GM23338 (cell line): ENCODE measurements around the gene NEUROG3. TPM values are rescaled to one million over a fixed set of nuclear protein-coding genes. Genes with fewer than 3 reads are reported as not detected.

Experiments used
- ATAC-seq: fragments of 200-7000 bp; cut with Tn5 transposase; 3 replicates; pipeline ENCODE4 v1.9.1; 2020
- DNase-seq: peaks from one replicate; pipeline ENCODE4 v3.0.0-alpha.2; 2015; ENCODE audit warnings: low spot score
- H2AFZ ChIP-seq: fragments of 200-600 bp; sonication (generic); 2 replicates; pipeline ENCODE4 v1.8.0; 2016; ENCODE audit warnings: antibody characterized with exemption, mild to moderate bottlenecking, moderate library complexity
- H3F3A ChIP-seq: fragments of 200-600 bp; sonication (generic); replicated peaks from 2 replicates; pipeline ENCODE4 v1.8.0; 2017; ENCODE audit warnings: antibody characterized with exemption, mixed run types, low read depth
- H3K27ac ChIP-seq: fragments of 200-600 bp; sonication (generic); 2 replicates; pipeline ENCODE4 v1.6.1; 2016; ENCODE audit warnings: low read depth
- H3K27me3 ChIP-seq: fragments of 200-600 bp; sonication (generic); 2 replicates; pipeline ENCODE4 v1.8.0; 2016; ENCODE audit warnings: mild to moderate bottlenecking, mixed run types, moderate library complexity; ENCODE audit not compliant: insufficient read depth
- H3K36me3 ChIP-seq: fragments of 200-600 bp; sonication (generic); 2 replicates; pipeline ENCODE4 v1.8.0; 2016; ENCODE audit warnings: mild to moderate bottlenecking; ENCODE audit not compliant: insufficient read depth
- H3K4me1 ChIP-seq: fragments of 200-600 bp; sonication (generic); 2 replicates; pipeline ENCODE4 v1.8.0; 2016; ENCODE audit warnings: mild to moderate bottlenecking, moderate library complexity; ENCODE audit not compliant: insufficient read depth
- H3K4me2 ChIP-seq: fragments of 200-600 bp; sonication (generic); 2 replicates; pipeline ENCODE4 v1.7.1; 2017; ENCODE audit warnings: mixed run types
- H3K4me3 ChIP-seq: fragments of 200-600 bp; sonication (generic); 2 replicates; pipeline ENCODE4 v1.6.1; 2016; ENCODE audit warnings: mixed run types
- H3K79me2 ChIP-seq: fragments of 200-600 bp; sonication (generic); replicated peaks from 2 replicates; pipeline ENCODE4 v1.8.0; 2017; ENCODE audit warnings: mild to moderate bottlenecking; ENCODE audit not compliant: insufficient read depth
- H3K9me2 ChIP-seq: fragments of 200-600 bp; sonication (generic); 2 replicates; pipeline ENCODE4 v1.8.0; 2017; ENCODE audit not compliant: insufficient read depth
- H4K20me1 ChIP-seq: fragments of 200-600 bp; sonication (generic); replicated peaks from 2 replicates; pipeline ENCODE4 v1.8.0; 2017; ENCODE audit warnings: mild to moderate bottlenecking; ENCODE audit not compliant: insufficient read depth
- H3K27ac Mint-ChIP-seq: 2 replicates; pipeline ENCODE4 v1.8.0; 2020; ENCODE audit warnings: inconsistent platforms, mild to moderate bottlenecking, moderate library complexity, mixed read lengths
- H3K27me3 Mint-ChIP-seq: 3 replicates; pipeline ENCODE4 v1.8.0; 2022; ENCODE audit warnings: low read depth, mild to moderate bottlenecking, moderate library complexity, mixed read lengths, inconsistent platforms; ENCODE audit not compliant: insufficient read depth, poor library complexity
- H3K36me3 Mint-ChIP-seq: 3 replicates; pipeline ENCODE4 v1.8.0; 2021; ENCODE audit warnings: low read depth, mild to moderate bottlenecking, inconsistent platforms, moderate library complexity, mixed read lengths
- H3K4me1 Mint-ChIP-seq: 3 replicates; pipeline ENCODE4 v1.8.0; 2020; ENCODE audit warnings: mild to moderate bottlenecking, inconsistent platforms, mixed read lengths
- H3K4me3 Mint-ChIP-seq: 3 replicates; pipeline ENCODE4 v1.8.0; 2021; ENCODE audit warnings: moderate library complexity, mild to moderate bottlenecking, inconsistent platforms, mixed read lengths
- H3K9me3 Mint-ChIP-seq: 3 replicates; pipeline ENCODE4 v1.8.0; 2020; ENCODE audit warnings: moderate library complexity, mild to moderate bottlenecking, inconsistent platforms, mixed read lengths
- CREB1 ChIP-seq: fragments of 250-450 bp; sonication (Bioruptor Pico); IDR thresholded peaks from 2 replicates; pipeline ENCODE4 v1.5.0; 2020; ENCODE audit warnings: low read depth, mild to moderate bottlenecking, moderate library complexity
- ETS1 ChIP-seq: IDR thresholded peaks from 2 replicates; pipeline ENCODE4 v1.6.1; 2016; ENCODE audit warnings: antibody characterized with exemption
- EZH2 ChIP-seq: fragments of 200-600 bp; sonication (generic); IDR thresholded peaks from one replicate; pipeline ENCODE4 v1.8.0; 2017; ENCODE audit warnings: antibody characterized with exemption, mild to moderate bottlenecking, low read depth; ENCODE audit not compliant: unreplicated experiment
- EZH2phosphoT487 ChIP-seq: fragments of 200-600 bp; sonication (generic); IDR thresholded peaks from one replicate; pipeline ENCODE4 v1.8.1; 2018; ENCODE audit warnings: antibody characterized with exemption; ENCODE audit not compliant: unreplicated experiment
- JUNB ChIP-seq: IDR thresholded peaks from one replicate; pipeline ENCODE4 v1.6.1; 2016; ENCODE audit warnings: antibody characterized with exemption; ENCODE audit not compliant: unreplicated experiment
- NANOG ChIP-seq: IDR thresholded peaks from 2 replicates; pipeline ENCODE4 v1.6.1; 2016; ENCODE audit warnings: antibody characterized with exemption, borderline replicate concordance
- POLR2AphosphoS5 ChIP-seq: IDR thresholded peaks from 2 replicates; pipeline ENCODE4 v1.6.1; 2016; ENCODE audit warnings: antibody characterized with exemption, low read depth
- STAT1 ChIP-seq: IDR thresholded peaks from one replicate; pipeline ENCODE4 v1.6.1; 2016; ENCODE audit warnings: antibody characterized with exemption; ENCODE audit not compliant: unreplicated experiment
- ZNF114 ChIP-seq: fragments of 250-450 bp; sonication (Bioruptor Pico); IDR thresholded peaks from 2 replicates; pipeline ENCODE4 v1.5.0; 2020; ENCODE audit warnings: mild to moderate bottlenecking, moderate library complexity
- ZNF331 ChIP-seq: fragments of 250-450 bp; sonication (Bioruptor Pico); IDR thresholded peaks from 2 replicates; pipeline ENCODE4 v1.5.0; 2020; ENCODE audit warnings: low read depth, mild to moderate bottlenecking, moderate library complexity
- ZNF462 ChIP-seq: fragments of 250-450 bp; sonication (Bioruptor Pico); IDR thresholded peaks from 2 replicates; pipeline ENCODE4 v1.5.0; 2020; ENCODE audit warnings: mild to moderate bottlenecking, moderate library complexity
- polyA plus RNA-seq: library from polyadenylated mRNA; unstranded; fragments of >200 nt; fragmentation: Nextera tagmentation; extraction: Ambion mirVana; gene quantifications from 2 replicates; pipeline ENCODE4 v1.2.1, GENCODE V29; 2016
- total RNA-seq: library from RNA; depleted of rRNA; stranded (reverse); fragments of >200 nt; shearing (Covaris generic); gene quantifications from 2 replicates; pipeline ENCODE4 v1.2.3, GENCODE V29; 2014
- TF ChIP-seq, protein P1 (sequence below), 2 experiments: fragments of 200-600 bp in 1 of 2; sonication (generic) in 1 of 2; conservative IDR thresholded peaks; 2 replicates each; pipeline versions ENCODE4 v1.5.1 to v1.6.1; 2016 to 2017; ENCODE audit warnings: antibody characterized with exemption in 2 of 2, low read depth in 2 of 2, mild to moderate bottlenecking in 2 of 2, moderate library complexity in 1 of 2
- TF ChIP-seq, protein P2 (sequence below): IDR thresholded peaks from one replicate; pipeline ENCODE4 v1.6.1; 2018; ENCODE audit warnings: antibody characterized with exemption; ENCODE audit not compliant: unreplicated experiment

NEUROG3 gene
- total and polyA plus RNA-seq, 2 experiments from 2014 or later: not detected

DNA sequence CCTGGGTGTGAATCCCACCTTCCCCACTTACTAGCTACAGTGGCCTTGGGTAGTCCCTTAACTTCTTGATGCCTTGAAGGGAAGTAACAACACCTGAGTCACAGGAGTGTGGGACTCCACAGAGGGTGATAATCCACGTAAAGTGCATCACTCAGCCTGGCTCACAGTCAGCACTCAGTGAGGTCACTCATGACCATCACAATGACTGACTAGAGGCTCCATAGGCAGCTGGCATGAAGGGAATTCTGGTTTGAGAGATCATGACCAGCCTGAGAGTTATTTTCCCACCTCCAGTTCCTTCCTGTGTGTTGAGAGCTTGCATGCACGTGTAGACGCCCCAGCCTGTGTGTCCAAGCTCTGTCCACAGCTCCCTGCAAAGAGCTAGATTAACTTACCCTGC is 34.8 kb downstream of the NEUROG3 start (continued):
- TF ChIP-seq EZH2: no peak

DNA sequence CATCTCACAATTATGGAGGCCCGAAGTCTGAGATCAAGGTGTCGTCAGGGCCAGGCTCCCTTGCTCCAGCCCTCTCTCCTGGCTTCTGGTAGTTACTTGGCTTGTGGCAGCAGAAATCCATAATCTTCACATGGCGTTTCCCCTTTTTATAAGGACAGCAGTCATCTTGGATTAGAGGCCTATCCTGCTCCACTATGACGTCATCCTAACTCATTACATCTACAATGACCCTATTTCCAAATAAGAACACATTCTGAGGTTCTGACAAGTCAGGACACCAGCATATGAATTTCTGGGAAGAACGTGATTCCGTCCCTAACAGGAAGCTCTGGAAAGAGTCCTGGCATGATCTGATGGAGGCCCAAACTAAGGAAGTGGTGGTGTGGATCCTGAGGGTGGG is 35.8 kb downstream of the NEUROG3 start:
- H3K79me2 ChIP-seq: no peaks in the 10 kb centered on the region
- H3K4me1 ChIP-seq: no peaks in the 10 kb centered on the region
- no peak overlapping the region for H2AFZ ChIP-seq
- Mint-ChIP-seq H3K4me3 (no peak overlapping the region), H3K4me1 (no peaks in the 10 kb centered on the region), H3K27ac (no peak overlapping the region), H3K27me3 (peaks cover 10% of the 10 kb centered on the region), H3K36me3 (peaks cover 23% of the 10 kb centered on the region), H3K9me3 (peaks cover 54% of the 10 kb centered on the region)
- DNase-seq (no peak), ATAC-seq (no peak)
- TF ChIP-seq ZNF462 (no peak), ZNF114 (CRISPR knock-in tag) (no peak), ETS1 (no peak), EZH2 (no peak), JUNB (no peak), STAT1 (no peak), CREB1 (no peak), ZNF331 (CRISPR knock-in tag) (no peak), NANOG (no peak), EZH2phosphoT487 (no peak), POLR2AphosphoS5 (no peak)
- TF ChIP-seq, protein P1, sequence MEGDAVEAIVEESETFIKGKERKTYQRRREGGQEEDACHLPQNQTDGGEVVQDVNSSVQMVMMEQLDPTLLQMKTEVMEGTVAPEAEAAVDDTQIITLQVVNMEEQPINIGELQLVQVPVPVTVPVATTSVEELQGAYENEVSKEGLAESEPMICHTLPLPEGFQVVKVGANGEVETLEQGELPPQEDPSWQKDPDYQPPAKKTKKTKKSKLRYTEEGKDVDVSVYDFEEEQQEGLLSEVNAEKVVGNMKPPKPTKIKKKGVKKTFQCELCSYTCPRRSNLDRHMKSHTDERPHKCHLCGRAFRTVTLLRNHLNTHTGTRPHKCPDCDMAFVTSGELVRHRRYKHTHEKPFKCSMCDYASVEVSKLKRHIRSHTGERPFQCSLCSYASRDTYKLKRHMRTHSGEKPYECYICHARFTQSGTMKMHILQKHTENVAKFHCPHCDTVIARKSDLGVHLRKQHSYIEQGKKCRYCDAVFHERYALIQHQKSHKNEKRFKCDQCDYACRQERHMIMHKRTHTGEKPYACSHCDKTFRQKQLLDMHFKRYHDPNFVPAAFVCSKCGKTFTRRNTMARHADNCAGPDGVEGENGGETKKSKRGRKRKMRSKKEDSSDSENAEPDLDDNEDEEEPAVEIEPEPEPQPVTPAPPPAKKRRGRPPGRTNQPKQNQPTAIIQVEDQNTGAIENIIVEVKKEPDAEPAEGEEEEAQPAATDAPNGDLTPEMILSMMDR (conservative IDR thresholded peaks at IDR 0.05; ENCODE audit: low read depth in 2 of 2): no peak
- TF ChIP-seq, protein P2, sequence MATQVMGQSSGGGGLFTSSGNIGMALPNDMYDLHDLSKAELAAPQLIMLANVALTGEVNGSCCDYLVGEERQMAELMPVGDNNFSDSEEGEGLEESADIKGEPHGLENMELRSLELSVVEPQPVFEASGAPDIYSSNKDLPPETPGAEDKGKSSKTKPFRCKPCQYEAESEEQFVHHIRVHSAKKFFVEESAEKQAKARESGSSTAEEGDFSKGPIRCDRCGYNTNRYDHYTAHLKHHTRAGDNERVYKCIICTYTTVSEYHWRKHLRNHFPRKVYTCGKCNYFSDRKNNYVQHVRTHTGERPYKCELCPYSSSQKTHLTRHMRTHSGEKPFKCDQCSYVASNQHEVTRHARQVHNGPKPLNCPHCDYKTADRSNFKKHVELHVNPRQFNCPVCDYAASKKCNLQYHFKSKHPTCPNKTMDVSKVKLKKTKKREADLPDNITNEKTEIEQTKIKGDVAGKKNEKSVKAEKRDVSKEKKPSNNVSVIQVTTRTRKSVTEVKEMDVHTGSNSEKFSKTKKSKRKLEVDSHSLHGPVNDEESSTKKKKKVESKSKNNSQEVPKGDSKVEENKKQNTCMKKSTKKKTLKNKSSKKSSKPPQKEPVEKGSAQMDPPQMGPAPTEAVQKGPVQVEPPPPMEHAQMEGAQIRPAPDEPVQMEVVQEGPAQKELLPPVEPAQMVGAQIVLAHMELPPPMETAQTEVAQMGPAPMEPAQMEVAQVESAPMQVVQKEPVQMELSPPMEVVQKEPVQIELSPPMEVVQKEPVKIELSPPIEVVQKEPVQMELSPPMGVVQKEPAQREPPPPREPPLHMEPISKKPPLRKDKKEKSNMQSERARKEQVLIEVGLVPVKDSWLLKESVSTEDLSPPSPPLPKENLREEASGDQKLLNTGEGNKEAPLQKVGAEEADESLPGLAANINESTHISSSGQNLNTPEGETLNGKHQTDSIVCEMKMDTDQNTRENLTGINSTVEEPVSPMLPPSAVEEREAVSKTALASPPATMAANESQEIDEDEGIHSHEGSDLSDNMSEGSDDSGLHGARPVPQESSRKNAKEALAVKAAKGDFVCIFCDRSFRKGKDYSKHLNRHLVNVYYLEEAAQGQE: no peak
- no peak overlapping the region for H3K4me2 ChIP-seq
- H3K36me3 ChIP-seq: no peaks in the 10 kb centered on the region
- no peaks in the 10 kb centered on the region for H3F3A ChIP-seq
- H3K4me3 ChIP-seq: no peak overlapping the region
- H3K9me2 ChIP-seq: 0 out of 2 replicates have a peak, but pooled peaks cover 5% of the 10 kb centered on the region
- no peaks in the 10 kb centered on the region for H4K20me1 ChIP-seq
- H3K27ac ChIP-seq: no peak overlapping the region
- H3K27me3 ChIP-seq: no peaks in the 10 kb centered on the region; the same call in 1 of the 2 replicates
